ENCODE data around the gene PPP1R15A. TPM values are rescaled to one million over a fixed set of nuclear protein-coding genes. Genes with fewer than 3 reads are reported as not detected.
"Not testable (repeated sequence)": the region's sequence is repeated elsewhere in the genome, so short reads cannot be mapped to it uniquely, and the experiment has no call there.

Gene PPP1R15A
- total RNA-seq, 1 experiment from 2014 or later, result 85.6 TPM

DNA sequence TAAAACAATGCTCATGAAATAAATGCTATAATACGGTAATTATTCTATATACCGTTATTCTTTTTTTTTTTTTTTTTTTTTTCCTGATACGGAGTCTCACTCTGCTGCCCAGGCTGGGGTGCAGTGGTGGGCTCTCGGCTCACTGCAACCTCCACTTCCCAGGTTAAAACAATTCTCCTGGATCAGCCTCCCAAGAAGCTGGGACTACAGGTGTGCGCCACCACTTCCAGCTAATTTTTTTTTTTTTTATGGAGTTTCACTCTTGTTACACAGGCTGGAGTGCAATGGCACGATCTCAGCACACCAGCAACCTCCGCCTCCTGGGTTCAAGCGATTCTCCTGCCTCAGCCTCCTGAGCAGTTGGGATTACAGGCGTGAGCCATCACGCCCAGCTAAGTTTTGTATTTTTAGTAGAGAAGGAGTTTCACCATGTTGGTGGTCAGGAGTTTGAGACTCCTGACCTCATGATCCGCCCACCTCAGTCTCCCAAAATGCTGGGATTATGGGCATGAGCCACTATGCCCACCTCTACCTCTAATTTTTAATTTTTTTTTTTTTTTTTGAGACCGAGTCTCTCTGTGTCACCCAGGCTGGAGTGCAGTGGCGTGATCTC is 6.9 kb downstream of the PPP1R15A start:
- DNase-seq (ENCODE audit: extremely low read depth, low read depth), result no peak

GRCh38 chr19:48879696-48880095 is 7.5 kb downstream of the PPP1R15A start:
- DNase-seq (ENCODE audit: extremely low read depth, low read depth), result not testable (repeated sequence)

DNA sequence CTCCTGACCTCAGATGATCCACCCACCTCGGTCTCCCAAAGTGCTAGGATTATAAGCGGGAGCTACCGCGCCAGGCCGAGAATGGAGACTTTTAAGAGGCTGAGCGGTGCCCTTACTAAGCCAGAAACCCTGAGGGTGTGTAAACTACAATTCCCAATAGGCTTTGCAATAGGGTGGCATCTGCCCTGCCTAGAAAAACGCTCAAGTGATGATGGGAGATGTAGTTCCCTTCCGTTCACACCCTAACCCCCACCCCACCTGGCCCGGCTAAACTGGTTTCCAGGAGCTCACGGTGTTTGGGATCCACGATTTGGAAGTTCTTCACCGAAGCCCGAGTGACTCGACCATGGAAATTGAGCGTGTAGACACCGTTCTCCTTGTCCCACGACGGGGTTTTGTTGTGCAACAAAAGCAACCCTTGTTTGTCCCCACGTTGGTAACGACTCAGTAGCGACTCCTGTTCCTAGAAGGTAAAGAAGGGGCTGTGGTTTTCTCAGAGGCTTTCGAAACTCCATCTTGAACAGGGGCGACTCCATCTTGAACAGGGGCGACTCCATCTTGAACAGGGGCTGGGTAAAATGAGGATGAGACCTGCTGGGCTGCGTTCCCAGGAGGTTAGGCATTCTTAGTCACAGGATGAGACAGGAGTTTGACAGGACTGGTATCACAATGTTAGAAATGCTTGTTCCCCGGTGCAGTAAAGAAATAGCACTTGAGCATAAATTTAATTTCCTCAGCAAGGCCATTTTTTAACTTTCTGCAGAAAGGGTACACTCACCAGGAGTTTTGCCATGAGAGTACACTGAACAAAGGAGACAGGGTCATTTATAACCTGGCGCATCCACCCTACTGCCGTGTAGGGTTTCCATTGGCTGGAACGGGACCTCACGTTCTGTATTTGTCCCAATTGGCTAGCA is 9.8 kb downstream of the PPP1R15A start:
- no peak for DNase-seq (ENCODE audit: extremely low read depth, low read depth)

DNA sequence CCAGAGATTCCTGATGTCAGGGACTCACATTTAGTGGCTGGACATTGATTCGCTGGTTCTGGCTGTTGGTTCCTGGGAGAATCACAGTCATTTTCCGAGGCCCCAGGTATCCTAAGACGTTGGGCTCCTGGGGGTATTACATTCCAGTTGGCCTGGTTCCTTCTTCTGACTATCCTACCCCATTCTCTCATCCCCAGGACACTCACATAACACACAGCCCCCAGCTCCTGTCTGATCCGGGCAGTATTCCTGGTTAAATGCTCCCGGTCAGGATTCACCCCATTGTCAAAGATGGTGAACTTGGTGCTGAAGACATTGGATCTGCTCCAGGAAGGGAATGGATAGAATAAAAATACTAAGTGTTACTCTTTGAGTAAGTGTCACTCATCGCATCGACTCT is 11.5 kb downstream of the PPP1R15A start:
- DNase-seq (ENCODE audit: extremely low read depth, low read depth), result no peak

GRCh38 chr19:48887861-48888612 is 15.8 kb downstream of the PPP1R15A start:
- no peak for DNase-seq (ENCODE audit: extremely low read depth, low read depth)

DNA sequence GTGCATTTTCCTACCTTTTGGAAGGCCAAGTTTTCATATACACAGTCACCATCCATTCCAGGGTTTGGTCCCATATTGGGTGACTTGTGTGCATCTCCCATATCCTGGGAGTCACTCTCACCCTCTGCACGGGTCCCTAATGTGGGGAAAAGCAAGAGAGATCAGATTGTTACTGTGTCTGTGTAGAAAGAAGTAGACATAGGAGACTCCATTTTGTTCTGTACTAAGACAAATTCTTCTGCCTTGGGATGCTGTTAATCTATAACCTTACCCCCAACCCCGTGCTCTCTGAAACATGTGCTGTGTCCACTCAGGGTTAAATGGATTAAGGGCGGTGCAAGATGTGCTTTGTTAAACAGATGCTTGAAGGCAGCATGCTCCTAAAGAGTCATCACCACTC is 17.3 kb downstream of the PPP1R15A start:
- DNase-seq (ENCODE audit: extremely low read depth, low read depth), result not testable (repeated sequence)

GRCh38 chr19:48890551-48890950 is 18.3 kb downstream of the PPP1R15A start:
- DNase-seq (ENCODE audit: extremely low read depth, low read depth), result no peak

GRCh38 chr19:48895226-48895625 is 23.0 kb downstream of the PPP1R15A start:
- DNase-seq (ENCODE audit: extremely low read depth, low read depth), result no peak

- no peak for DNase-seq (ENCODE audit: extremely low read depth, low read depth)
Measured at GRCh38 chr19:48896191-48896720, 24.0 kb downstream of the PPP1R15A start.

DNA sequence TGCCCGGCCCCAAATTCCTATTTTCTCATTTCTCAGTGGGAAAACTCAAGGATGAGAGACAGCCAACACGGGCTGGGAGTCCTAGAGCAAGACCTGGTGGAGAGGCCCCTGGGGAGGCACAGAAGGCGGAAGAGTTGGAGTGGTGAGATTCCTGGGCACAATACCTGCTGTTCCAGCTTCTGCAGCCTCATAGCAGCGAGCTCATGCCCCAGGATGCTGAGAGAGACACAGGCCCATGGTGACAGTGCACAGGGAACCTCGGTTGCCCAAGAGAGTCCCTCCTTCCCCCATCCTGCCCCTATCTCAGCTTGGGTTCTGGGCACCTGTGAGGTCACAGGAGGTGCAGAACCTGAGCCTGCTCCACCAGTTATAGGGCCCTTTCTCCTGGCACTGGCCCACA is 25.0 kb downstream of the PPP1R15A start:
- DNase-seq (ENCODE audit: extremely low read depth, low read depth), result no peak

DNA sequence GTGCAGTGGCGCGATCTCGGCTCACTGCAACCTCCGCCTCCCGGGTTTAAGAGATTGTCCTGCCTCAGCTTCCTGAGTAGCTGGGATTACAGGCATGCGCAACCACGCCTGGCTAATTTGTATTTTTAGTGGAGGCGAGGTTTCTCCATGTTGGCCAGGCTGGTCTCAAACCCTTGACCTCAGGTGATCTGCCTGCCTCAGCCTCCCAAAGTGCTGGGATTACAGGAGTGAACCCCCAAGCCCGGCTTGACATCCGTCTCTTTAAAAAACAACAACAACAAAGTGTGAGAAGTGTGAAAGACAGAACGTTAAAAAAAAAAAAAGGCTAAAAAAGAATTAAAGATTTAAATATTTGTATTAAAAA is 27.1 kb downstream of the PPP1R15A start:
- DNase-seq (ENCODE audit: extremely low read depth, low read depth), result not testable (repeated sequence)

GRCh38 chr19:48899781-48900476 is 27.7 kb downstream of the PPP1R15A start, which contains the start of gene NUCB1:
TSS of gene NUCB1 (plus strand) at chr19:48900312. CDS start at chr19:48900797, 485 bp downstream.
- DNase-seq (ENCODE audit: extremely low read depth, low read depth), result peak; percentile 96

DNA sequence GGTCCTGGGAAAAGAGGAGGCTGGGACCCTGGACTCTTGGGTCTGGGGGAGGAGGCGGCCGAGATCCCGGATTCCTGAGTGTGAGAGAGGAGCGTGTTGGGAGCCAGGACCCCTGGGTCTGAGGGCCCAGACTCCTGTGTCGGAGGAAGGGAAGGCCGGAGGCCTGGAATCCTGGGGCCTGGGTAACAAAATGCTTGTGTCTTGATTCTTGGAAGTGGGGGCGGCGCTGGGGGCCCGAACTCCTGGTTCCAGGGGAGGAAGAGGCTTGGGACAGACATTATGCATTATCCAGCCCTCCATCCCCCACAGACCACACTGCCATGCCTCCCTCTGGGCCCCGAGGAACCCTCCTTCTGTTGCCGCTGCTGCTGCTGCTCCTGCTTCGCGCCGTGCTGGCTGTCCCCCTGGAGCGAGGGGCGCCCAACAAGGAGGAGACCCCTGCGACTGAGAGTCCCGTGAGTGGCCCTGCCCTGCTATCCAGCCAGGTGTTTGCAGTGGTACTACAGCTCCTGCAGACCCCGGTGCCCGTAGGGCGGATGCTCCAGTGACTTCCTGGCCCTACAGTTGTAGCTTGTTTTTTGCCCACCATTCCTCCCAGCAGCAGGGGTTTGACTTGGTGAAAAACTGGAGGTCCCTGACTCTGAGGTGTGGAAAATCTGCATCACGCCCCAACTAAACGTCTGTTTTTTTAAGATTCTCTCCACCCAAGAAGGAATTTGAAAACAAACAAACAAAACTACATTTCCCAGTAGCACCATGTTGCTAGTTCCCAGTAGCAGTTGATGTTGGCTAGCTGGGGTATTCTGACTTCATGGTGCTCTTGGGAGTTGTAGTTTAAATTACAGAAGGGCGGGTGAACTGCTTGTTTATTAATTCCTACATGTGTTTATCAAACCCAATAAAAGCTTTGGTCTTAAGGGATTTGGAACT is 28.5 kb downstream of the PPP1R15A start:
- DNase-seq (ENCODE audit: extremely low read depth, low read depth), result no peak

- DNase-seq (ENCODE audit: extremely low read depth, low read depth), result not testable (repeated sequence)
Measured at GRCh38 chr19:48902291-48902690, 30.1 kb downstream of the PPP1R15A start.

GRCh38 chr19:48903788-48904187 is 31.6 kb downstream of the PPP1R15A start:
- not testable (repeated sequence) for DNase-seq (ENCODE audit: extremely low read depth, low read depth)

GRCh38 chr19:48905664-48906063 is 33.4 kb downstream of the PPP1R15A start:
- no peak for DNase-seq (ENCODE audit: extremely low read depth, low read depth)

DNA sequence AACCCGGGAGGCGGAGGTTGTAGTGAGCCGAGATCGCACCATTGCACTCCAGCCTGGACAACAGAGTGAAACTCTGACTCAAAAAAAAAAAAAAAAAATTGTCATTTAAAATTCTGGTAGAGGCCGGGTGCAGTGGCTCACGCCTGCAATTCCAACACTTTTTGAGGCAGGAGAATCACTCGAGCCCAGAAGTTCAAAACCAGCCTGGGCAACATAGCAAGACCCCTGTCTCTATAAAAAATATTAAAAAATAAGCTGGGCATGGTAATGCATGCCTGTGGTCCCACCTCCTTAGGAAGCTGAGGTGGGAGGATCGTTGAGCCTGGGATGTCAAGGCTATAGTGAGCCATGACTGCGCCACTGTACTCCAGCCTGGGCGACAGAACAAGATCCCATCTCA is 34.1 kb downstream of the PPP1R15A start:
- DNase-seq (ENCODE audit: extremely low read depth, low read depth), result no peak

DNA sequence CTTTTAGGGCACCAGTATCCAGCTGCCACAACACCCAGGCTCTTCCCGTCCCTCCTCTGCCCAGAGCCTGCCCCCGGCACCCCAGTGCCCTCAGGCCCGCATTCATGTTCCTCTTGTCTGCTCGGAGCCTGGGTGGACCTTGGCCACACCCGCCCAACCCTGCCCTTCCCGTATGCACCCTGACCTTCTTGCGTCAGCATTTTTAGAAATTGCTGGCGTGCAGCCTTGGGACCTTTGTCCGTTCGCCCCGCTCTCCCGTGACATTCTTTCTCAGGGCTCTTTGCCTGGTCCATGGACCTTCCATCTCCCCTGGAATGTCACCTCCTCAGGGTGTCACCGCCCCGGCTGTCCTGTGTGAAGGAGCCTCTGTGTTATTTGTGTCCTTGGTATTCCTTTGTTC is 35.5 kb downstream of the PPP1R15A start:
- no peak for DNase-seq (ENCODE audit: extremely low read depth, low read depth)

GRCh38 chr19:48909424-48910077 is 37.3 kb downstream of the PPP1R15A start:
- DNase-seq (ENCODE audit: extremely low read depth, low read depth), result not testable (repeated sequence)
